ENCODE results near the gene RPIA.

DNA sequence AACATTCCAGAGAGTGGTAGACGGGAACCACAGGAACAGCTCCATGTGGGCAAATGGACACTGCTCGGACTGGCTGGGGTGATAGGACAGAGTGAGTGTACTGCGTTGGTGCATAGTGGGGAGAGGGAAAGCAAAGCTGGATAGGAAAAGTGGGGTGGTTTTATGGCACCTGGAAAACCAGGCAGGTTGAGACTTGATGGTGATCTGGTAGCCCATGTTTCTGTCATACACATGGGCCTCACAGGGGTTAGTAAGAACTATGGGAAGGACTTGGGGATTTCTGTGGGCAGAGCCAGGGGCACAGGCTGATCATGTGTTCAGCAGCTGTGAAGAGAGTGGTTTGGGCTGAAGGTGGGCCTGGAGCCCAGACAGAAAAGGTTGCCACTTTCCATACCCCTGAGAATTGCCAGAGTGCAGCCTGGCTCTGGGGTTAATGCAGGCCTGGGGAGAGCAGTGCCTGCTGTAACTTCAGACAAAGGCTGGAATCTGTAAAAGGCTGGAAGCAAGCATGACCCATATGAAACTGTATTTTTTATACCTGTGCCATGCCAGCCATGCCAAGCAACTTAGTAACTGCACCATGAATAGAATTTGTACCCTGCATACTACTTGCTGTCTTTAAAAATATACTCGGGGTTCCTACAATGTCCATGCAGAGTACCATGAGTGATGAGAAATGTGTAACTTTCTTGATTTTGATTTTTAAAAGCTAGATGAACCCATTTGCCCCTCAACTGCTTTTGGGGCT, 41.9 kb downstream of the RPIA start:
- no peak for TF ChIP-seq POLR2A (IDR thresholded peaks at IDR 0.05; ENCODE audit: low read length)
- no peak for TF ChIP-seq EP300 (IDR thresholded peaks at IDR 0.05)
- TF ChIP-seq KDM5A (IDR thresholded peaks at IDR 0.05) = no peak
- TF ChIP-seq CTCF (IDR thresholded peaks at IDR 0.05) = no peak
- TF ChIP-seq NPAS2 (CRISPR knock-in tag; IDR thresholded peaks at IDR 0.05; ENCODE audit: borderline replicate concordance) = no peak
- no peak for TF ChIP-seq SREBF2 (IDR thresholded peaks at IDR 0.05)
- no peak for TF ChIP-seq RAD21 (conservative IDR thresholded peaks at IDR 0.05 in 1 of 2, IDR thresholded peaks at IDR 0.05 in 1 of 2)
- no peak for TF ChIP-seq PHF8 (IDR thresholded peaks at IDR 0.05; ENCODE audit: borderline replicate concordance, low read depth)
- no peak for TF ChIP-seq JUNB (IDR thresholded peaks at IDR 0.05)
- TF ChIP-seq HEYL (CRISPR knock-in tag; IDR thresholded peaks at IDR 0.05) = no peak
- TF ChIP-seq, protein P1, sequence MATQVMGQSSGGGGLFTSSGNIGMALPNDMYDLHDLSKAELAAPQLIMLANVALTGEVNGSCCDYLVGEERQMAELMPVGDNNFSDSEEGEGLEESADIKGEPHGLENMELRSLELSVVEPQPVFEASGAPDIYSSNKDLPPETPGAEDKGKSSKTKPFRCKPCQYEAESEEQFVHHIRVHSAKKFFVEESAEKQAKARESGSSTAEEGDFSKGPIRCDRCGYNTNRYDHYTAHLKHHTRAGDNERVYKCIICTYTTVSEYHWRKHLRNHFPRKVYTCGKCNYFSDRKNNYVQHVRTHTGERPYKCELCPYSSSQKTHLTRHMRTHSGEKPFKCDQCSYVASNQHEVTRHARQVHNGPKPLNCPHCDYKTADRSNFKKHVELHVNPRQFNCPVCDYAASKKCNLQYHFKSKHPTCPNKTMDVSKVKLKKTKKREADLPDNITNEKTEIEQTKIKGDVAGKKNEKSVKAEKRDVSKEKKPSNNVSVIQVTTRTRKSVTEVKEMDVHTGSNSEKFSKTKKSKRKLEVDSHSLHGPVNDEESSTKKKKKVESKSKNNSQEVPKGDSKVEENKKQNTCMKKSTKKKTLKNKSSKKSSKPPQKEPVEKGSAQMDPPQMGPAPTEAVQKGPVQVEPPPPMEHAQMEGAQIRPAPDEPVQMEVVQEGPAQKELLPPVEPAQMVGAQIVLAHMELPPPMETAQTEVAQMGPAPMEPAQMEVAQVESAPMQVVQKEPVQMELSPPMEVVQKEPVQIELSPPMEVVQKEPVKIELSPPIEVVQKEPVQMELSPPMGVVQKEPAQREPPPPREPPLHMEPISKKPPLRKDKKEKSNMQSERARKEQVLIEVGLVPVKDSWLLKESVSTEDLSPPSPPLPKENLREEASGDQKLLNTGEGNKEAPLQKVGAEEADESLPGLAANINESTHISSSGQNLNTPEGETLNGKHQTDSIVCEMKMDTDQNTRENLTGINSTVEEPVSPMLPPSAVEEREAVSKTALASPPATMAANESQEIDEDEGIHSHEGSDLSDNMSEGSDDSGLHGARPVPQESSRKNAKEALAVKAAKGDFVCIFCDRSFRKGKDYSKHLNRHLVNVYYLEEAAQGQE (IDR thresholded peaks at IDR 0.05) = no peak
- TF ChIP-seq EHMT2 (IDR thresholded peaks at IDR 0.05; ENCODE audit: low read depth) = no peak

Measured in A549 (cell line).